HL-60 (cell line): ENCODE measurements around the gene CFL1.

Experiments
- DNase-seq, 2 experiments: peaks; one replicate each; pipeline ENCODE4 v3.0.0-alpha.2; 2010 to 2020; ENCODE audit warnings: low read depth in 1 of 2, low spot score in 1 of 2
- H3K27ac ChIP-seq: fragments of 250-450 bp; sonication (Bioruptor Pico); replicated peaks from 2 replicates; pipeline ENCODE4 v1.5.1; 2020; ENCODE audit warnings: mild to moderate bottlenecking, moderate library complexity
- H3K27me3 ChIP-seq: fragments of 250-450 bp; sonication (Bioruptor Pico); 2 replicates; pipeline ENCODE4 v1.5.1; 2021; ENCODE audit warnings: mild to moderate bottlenecking, moderate library complexity; ENCODE audit not compliant: insufficient read depth, poor library complexity, severe bottlenecking
- H3K4me3 ChIP-seq: replicated peaks from 2 replicates; pipeline ENCODE4 v1.5.1; 2011; ENCODE audit warnings: mild to moderate bottlenecking, control low read depth, low read length; ENCODE audit not compliant: insufficient read depth
- CTCF ChIP-seq: IDR thresholded peaks from one replicate; pipeline ENCODE4 v1.5.1; 2011; ENCODE audit warnings: low read length, control low read depth, inconsistent platforms; ENCODE audit not compliant: insufficient read depth
- GABPA ChIP-seq: IDR thresholded peaks from 2 replicates; pipeline ENCODE4 v1.6.1; 2012; ENCODE audit warnings: low read depth
- POLR2AphosphoS5 ChIP-seq: IDR thresholded peaks from 2 replicates; pipeline ENCODE4 v1.6.1; 2012; ENCODE audit warnings: low read depth
- REST ChIP-seq: IDR thresholded peaks from 2 replicates; pipeline ENCODE4 v1.6.1; 2012; ENCODE audit warnings: low read depth; ENCODE audit not compliant: insufficient replicate concordance
- SPI1 ChIP-seq: IDR thresholded peaks from 2 replicates; pipeline ENCODE4 v1.6.1; 2012; ENCODE audit warnings: low read depth, mild to moderate bottlenecking, borderline replicate concordance

Gene CFL1

GRCh38 chr11:65854852-65855837 lies 2.8 kb downstream of the CFL1 start:
- no peaks in the 10 kb centered on the region for H3K27me3 ChIP-seq
- DNase-seq: no peak
- TF ChIP-seq GABPA (no peak), POLR2AphosphoS5 (no peak), REST (no peak), SPI1 (no peak), CTCF (no peak)
- H3K27ac ChIP-seq: no peak overlapping the region
- no peak overlapping the region for H3K4me3 ChIP-seq

- Histone ChIP-seq H3K27ac (no peak overlapping the region), H3K4me3 (no peak overlapping the region), H3K27me3 (no peaks in the 10 kb centered on the region)
- TF ChIP-seq POLR2AphosphoS5: no peak
- no peak for TF ChIP-seq SPI1
- TF ChIP-seq REST: no peak
- no peak for TF ChIP-seq CTCF
- TF ChIP-seq GABPA: no peak
- DNase-seq: no peak
Observed at GRCh38 chr11:65854161-65854592, 3.8 kb downstream of the CFL1 start.

- TF ChIP-seq POLR2AphosphoS5 (0 out of 2 replicates have a peak, but pooled peaks have one; percentile 33), GABPA (no peak), SPI1 (no peak)
- DNase-seq: no peak
- H3K27me3 ChIP-seq: no peaks in the 10 kb centered on the region
- H3K4me3 ChIP-seq: no peak overlapping the region
- no peak overlapping the region for H3K27ac ChIP-seq
Observed at GRCh38 chr11:65853246-65853979, 4.6 kb downstream of the CFL1 start.

- H3K27ac ChIP-seq: no peak overlapping the region
- H3K27me3 ChIP-seq: no peaks in the 10 kb centered on the region
- DNase-seq: no peak
- no peak overlapping the region for H3K4me3 ChIP-seq
- TF ChIP-seq POLR2AphosphoS5: peak; percentile 23; the same call in 1 of the 2 replicates
- no peak for TF ChIP-seq GABPA
Observed at GRCh38 chr11:65852508-65853245, 5.3 kb downstream of the CFL1 start.
